Colonic mucosa (tissue), 4 donors: ENCODE data around the gene MAD2L2. TPM values are rescaled to one million over a fixed set of nuclear protein-coding genes. Genes with fewer than 3 reads are reported as not detected.
A peak's percentile ranks its signal among the peaks of the same experiment; 100 is the strongest.

ENCODE experiments used
- DNase-seq: peaks from one replicate; pipeline ENCODE4 v3.0.0-alpha.2; 2020
- H3K27ac ChIP-seq: fragments of 200-600 bp; one replicate; pipeline ENCODE4 v1.8.0; 2021
- H3K27me3 ChIP-seq: fragments of 200-600 bp; one replicate; pipeline ENCODE4 v1.8.0; 2021
- H3K36me3 ChIP-seq: fragments of 200-600 bp; one replicate; pipeline ENCODE4 v1.8.0; 2021
- H3K4me1 ChIP-seq: fragments of 200-600 bp; one replicate; pipeline ENCODE4 v1.8.0; 2021; ENCODE audit warnings: mild to moderate bottlenecking
- H3K4me3 ChIP-seq: fragments of 200-600 bp; one replicate; pipeline ENCODE4 v1.8.0; 2021
- H3K9ac ChIP-seq, 2 donors: one replicate each; pipeline ENCODE4 v1.7.0; 2013; ENCODE audit warnings: control low read depth in 2 of 2, low read depth in 2 of 2, low read length in 2 of 2
- H3K9me3 ChIP-seq: fragments of 200-600 bp; one replicate; pipeline ENCODE4 v1.8.0; 2021
- intact Hi-C: fragments of 100-400 bp; cut with DNase I; formaldehyde crosslinking; loops from one replicate; pipeline ENCODE4 v1.14.1; 2022
- total RNA-seq, 2 donors: library from RNA; stranded (reverse); fragmentation: NEBNext Ultra II Directional in 1 of 2; extraction: Animal tissue kit (Norgen Biotek cat#: 25700) in 1 of 2; gene quantifications; one replicate each; pipeline ENCODE4 v1.2.1, GENCODE V29; 2021
- TF ChIP-seq, protein P1 (sequence below): fragments of 200-600 bp; IDR thresholded peaks from one replicate; pipeline ENCODE4 v1.8.0; 2022; ENCODE audit warnings: antibody characterized with exemption, mild to moderate bottlenecking
- donor health status: healthy.
- donor health status: DM: no; HTN: no; CAD: no.
- donor health status: DM: no; HTN: no; CAD: no.

MAD2L2 gene
- total RNA-seq, 2 donors from 2014 or later: 8.5 to 12.4 TPM

DNA sequence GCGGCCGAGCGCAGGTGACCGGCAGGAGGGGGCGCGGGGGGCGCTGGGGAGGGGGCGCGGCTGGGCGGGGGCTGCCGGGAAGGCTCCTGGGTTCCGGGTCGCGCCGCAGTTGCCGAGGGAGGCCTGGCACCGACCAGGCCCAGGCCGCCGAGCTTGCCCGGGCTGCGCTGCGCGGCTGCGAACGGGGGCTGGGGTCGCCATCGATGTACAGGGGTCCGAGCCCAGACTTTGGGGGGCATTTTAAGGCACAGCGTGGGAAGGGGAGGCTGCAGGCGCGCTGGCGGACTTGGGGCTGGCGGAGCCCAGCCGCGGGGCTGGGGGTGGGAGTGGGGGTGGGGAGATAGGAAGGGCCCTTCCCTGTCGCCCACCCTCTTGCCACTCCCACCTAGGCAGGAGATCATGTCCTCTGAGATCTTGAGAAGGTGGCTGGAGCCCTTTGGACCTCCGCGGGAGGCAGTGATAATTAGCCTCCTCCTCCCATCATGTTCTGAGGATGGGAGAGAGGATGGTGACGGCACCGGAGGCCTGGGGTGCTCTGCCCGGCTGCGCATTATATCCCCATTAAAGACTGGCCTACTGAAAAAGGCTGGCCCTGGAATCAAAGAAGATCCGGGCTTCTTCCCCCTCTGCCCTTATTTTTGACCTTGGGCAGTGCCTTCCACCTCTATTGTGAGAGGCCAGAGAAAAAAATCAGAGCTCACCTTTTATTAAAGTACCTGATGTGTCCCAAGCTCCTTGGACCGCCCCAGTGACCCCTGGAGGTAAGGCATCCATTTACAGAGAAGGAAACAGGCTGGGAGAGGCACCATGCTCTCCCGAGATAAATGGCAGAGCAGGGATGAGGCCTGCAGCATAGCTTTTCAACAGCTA, 25.8 kb downstream of the MAD2L2 start:
- H3K27ac ChIP-seq: no peak overlapping the region
- no peaks in the 10 kb centered on the region for H3K27me3 ChIP-seq
- TF ChIP-seq, protein P1, sequence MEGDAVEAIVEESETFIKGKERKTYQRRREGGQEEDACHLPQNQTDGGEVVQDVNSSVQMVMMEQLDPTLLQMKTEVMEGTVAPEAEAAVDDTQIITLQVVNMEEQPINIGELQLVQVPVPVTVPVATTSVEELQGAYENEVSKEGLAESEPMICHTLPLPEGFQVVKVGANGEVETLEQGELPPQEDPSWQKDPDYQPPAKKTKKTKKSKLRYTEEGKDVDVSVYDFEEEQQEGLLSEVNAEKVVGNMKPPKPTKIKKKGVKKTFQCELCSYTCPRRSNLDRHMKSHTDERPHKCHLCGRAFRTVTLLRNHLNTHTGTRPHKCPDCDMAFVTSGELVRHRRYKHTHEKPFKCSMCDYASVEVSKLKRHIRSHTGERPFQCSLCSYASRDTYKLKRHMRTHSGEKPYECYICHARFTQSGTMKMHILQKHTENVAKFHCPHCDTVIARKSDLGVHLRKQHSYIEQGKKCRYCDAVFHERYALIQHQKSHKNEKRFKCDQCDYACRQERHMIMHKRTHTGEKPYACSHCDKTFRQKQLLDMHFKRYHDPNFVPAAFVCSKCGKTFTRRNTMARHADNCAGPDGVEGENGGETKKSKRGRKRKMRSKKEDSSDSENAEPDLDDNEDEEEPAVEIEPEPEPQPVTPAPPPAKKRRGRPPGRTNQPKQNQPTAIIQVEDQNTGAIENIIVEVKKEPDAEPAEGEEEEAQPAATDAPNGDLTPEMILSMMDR: no peak
- no peaks in the 10 kb centered on the region for H3K9me3 ChIP-seq
- intact Hi-C loops: loop anchor here (5.0 kb wide), 1 partner anchor 67 kb away; no protein-coding TSS in a partner anchor
- DNase-seq: no peak
- peak overlapping the region in 1 of 2 donors; percentile 58 for H3K9ac ChIP-seq
- H3K4me1 ChIP-seq: peaks cover 7% of the 10 kb centered on the region
- H3K4me3 ChIP-seq: peak overlapping the region; percentile 63
- no peaks in the 10 kb centered on the region for H3K36me3 ChIP-seq

DNA sequence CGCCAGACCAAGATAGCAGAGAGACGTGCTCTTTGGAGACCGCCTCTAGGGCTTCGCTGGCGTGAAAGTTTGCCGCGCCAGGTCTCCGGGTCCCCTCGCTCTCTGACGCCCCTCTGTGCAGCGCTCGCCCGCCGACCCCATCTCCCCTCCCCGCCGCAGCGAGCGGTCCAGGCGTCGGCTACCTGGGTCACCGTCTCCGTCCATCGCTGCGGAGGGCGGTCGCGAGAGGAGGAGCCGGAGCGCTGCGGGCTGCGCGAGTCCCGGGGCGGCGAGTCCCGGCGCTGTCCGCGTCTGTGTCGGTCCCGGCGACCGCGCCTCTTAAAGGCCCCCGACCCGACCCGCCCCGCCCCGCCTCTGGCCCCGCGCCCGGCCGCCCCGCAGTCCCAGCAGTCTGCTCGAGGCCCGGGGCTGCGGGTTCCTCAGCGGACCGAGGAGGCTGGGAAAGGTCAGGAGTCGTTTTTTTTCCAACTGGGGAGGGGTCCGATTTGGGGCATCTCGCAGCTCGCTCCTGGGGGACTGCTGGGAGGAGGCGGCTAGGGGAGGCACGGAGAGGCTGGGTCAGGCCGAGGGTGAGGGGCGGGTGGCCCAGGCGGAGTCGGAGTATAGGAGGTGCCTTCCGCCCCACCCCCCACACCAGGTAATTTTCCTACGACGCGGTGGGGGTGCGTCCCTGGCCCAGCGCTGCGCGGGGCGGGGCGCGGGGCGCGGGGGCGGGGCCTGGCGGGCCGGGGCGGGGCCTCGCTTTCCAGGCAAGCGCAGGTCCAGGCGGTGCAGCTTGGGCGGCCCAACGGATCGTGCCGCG, 26.6 kb downstream of the MAD2L2 start, which contains the start of the genes FBXO2 and FBXO44:
TSS of gene FBXO2 (minus strand) at position 293 of the 802 bp plus-strand sequence. CDS start at position 204, 89 bp downstream.
TSS of gene FBXO44 (plus strand) at position 741 of the 802 bp plus-strand sequence. CDS start 959 bp downstream, outside the sequence.
- intact Hi-C loops: loop anchor here (5.0 kb wide), 1 partner anchor 68 kb away; no protein-coding TSS in a partner anchor
- peak within 1 kb of the TSS; percentile 28 to 58 for H3K9ac ChIP-seq

DNA sequence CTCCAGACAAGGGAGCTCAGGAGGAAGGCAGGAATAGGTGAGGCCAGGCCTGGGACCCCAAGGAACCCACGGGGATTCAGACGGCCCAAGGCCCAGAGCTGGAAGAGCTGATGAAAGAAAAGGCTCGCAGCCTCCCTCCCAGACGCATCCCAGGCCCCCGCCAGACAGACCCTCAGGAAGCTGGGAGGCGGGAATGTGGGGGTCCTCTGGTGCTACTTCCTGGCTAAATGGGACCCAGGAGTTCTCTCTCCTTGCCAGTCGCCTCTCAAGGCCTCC, 27.1 kb downstream of the MAD2L2 start:
- Histone ChIP-seq H3K4me1 (peaks cover 9% of the 10 kb centered on the region), H3K27me3 (no peaks in the 10 kb centered on the region), H3K9ac (no peak overlapping the region), H3K36me3 (no peaks in the 10 kb centered on the region), H3K9me3 (no peaks in the 10 kb centered on the region), H3K27ac (no peak overlapping the region), H3K4me3 (peak overlapping the region; percentile 63)
- intact Hi-C loops: loop anchor here (5.0 kb wide), 1 partner anchor 69 kb away; no protein-coding TSS in a partner anchor
- DNase-seq: no peak
- TF ChIP-seq, protein P1: no peak

More for the DNA sequence above, 26.6 kb downstream of the MAD2L2 start, which contains the start of the genes FBXO2 and FBXO44:
- Histone ChIP-seq H3K27me3 (no peaks in the 10 kb centered on the region), H3K4me1 (peaks cover 9% of the 10 kb centered on the region), H3K9me3 (no peaks in the 10 kb centered on the region), H3K4me3 (peak within 1 kb of the TSS; percentile 63), H3K36me3 (no peaks in the 10 kb centered on the region), H3K27ac (no peak within 1 kb of the TSS)
- TF ChIP-seq, protein P1: no peak
- peak; percentile 70 for DNase-seq

- peaks cover 9% of the 10 kb centered on the region for H3K4me1 ChIP-seq
- H3K9ac ChIP-seq: no peak overlapping the region
- no peaks in the 10 kb centered on the region for H3K36me3 ChIP-seq
- TF ChIP-seq, protein P1: no peak
- H3K4me3 ChIP-seq: no peak overlapping the region
- no peaks in the 10 kb centered on the region for H3K9me3 ChIP-seq
- H3K27ac ChIP-seq: no peak overlapping the region
- intact Hi-C loops: loop anchor here (5.0 kb wide), 1 partner anchor 69 kb away; no protein-coding TSS in a partner anchor
- no peaks in the 10 kb centered on the region for H3K27me3 ChIP-seq
- DNase-seq: no peak
These were observed 27.7 kb downstream of the MAD2L2 start for GRCh38 chr1:11653101-11653860.
